Lower leg skin (tissue), 4 donors: ENCODE measurements around the gene F11. TPM values are rescaled to one million over a fixed set of nuclear protein-coding genes. Genes with fewer than 3 reads are reported as not detected.
"Not testable (repeated sequence)": the region's sequence is repeated elsewhere in the genome, so short reads cannot be mapped to it uniquely, and the experiment has no call there.

ENCODE experiments used
- DNase-seq, 2 donors: peaks; one replicate each; pipeline ENCODE4 v3.0.0-alpha.2; 2019; ENCODE audit warnings: low spot score in 2 of 2
- H3K4me3 ChIP-seq: fragments of 200-600 bp; sonication (generic); 2 replicates; pipeline ENCODE4 v1.5.1; 2017; ENCODE audit warnings: mild to moderate bottlenecking, low read depth; ENCODE audit not compliant: poor library complexity, severe bottlenecking
- POLR2A ChIP-seq, 2 donors: fragments of 450-650 bp; IDR thresholded peaks; one replicate each; pipeline ENCODE4 v1.6.1; 2016 to 2017; ENCODE audit warnings: antibody characterized with exemption in 2 of 2, mild to moderate bottlenecking in 1 of 2, moderate library complexity in 1 of 2
- WGBS, 2 donors: methylation state at CpG; one replicate each; pipeline ENCODE4 v1.1.5; 2018; 5-methylcytosine and 5-hydroxymethylcytosine counted together
- intact Hi-C: fragments of 100-400 bp; cut with DNase I; formaldehyde crosslinking; loops from one replicate; pipeline ENCODE4 v1.15.0; 2023; ENCODE audit warnings: low total_unique reads
- total RNA-seq, 4 donors: library from RNA; depleted of rRNA; stranded (reverse); fragments of >200 nt; gene quantifications; one replicate each; pipeline ENCODE4 v1.1.0, GENCODE V29; 2016
- TF ChIP-seq, protein P1 (sequence below), 3 donors: fragments of 450-650 bp; IDR thresholded peaks; one replicate each; pipeline ENCODE4 v1.5.1; 2016; ENCODE audit warnings: antibody characterized with exemption in 3 of 3, mild to moderate bottlenecking in 3 of 3, moderate library complexity in 2 of 3

F11 gene
- total RNA-seq, 4 donors from 2014 or later, result not detected

DNA sequence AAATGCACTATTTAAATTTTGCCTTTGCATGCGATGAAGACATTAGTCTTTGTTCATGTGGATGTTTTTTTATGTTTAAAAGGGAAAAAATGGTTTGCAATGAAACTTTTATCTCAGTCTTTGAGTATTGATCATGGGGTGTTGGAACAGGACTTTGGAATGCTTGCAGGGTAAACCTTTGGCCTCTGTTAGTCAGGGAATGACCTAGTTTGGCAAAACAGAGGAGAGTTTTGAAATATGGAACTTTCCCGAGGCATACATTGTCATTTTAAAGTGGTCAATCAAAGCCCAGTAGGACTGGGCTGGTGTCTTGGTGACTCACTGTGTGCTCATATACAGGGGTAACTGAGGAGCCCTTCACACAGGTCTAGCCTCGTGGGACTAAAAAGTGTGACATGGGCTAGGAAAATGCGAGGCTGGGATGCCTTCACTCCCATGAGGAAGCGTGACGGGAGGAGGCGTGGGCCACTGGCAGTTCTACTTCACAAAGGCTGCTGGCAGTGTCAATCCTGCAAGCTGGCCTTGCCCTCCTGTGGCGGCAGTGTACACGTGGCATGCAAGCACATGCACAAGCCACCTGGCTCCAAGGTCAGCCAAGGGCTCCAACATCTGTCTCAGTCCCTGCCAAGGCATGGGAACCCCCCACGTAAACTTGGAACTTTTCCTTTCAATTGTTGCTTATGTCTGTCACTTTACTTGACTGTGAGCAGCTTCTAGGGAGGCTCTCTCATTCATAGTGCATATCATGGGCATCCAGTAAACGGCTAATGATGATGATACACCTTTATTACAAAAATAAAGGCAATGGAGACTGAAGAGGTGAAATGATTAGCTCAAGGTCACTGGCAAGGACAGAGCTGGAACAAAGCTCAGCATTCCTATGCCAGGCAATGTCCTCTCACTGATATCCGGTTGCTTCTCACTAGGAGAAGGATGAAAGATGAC is 5.2 kb upstream of the F11 start:
- WGBS, 2 donors, result 49 to 64% methylated on average over 11 to 12 of the region's 12 CpGs
- DNase-seq, result no peak
- intact Hi-C loops, result no loop called here
- no peak overlapping the region for H3K4me3 ChIP-seq
- TF ChIP-seq, protein P1, sequence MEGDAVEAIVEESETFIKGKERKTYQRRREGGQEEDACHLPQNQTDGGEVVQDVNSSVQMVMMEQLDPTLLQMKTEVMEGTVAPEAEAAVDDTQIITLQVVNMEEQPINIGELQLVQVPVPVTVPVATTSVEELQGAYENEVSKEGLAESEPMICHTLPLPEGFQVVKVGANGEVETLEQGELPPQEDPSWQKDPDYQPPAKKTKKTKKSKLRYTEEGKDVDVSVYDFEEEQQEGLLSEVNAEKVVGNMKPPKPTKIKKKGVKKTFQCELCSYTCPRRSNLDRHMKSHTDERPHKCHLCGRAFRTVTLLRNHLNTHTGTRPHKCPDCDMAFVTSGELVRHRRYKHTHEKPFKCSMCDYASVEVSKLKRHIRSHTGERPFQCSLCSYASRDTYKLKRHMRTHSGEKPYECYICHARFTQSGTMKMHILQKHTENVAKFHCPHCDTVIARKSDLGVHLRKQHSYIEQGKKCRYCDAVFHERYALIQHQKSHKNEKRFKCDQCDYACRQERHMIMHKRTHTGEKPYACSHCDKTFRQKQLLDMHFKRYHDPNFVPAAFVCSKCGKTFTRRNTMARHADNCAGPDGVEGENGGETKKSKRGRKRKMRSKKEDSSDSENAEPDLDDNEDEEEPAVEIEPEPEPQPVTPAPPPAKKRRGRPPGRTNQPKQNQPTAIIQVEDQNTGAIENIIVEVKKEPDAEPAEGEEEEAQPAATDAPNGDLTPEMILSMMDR (IDR thresholded peaks at IDR 0.05), result no peak
- TF ChIP-seq POLR2A (IDR thresholded peaks at IDR 0.05), result no peak

DNA sequence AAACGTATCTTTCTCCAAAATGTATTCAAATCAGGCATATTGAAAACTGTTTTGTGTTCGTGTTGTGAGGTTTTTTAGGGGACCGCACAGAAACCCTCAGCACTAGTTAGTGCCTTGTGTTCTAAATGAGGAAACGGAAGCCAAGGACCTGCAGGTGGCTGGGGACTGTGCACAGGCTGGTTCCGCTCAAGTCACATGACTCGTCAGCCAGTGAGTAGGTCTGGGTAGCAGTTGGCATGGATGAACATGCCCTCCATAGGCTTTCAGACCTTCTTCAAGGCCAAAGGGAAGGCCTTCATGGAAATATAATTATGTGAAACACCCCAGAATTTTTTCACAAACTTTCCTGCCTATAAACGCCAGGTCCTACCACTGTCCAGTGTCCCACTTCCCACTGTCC is 1.3 kb upstream of the F11 start:
- H3K4me3 ChIP-seq, result no peak overlapping the region
- intact Hi-C loops, result no loop called here
- no peak for DNase-seq
- 61 to 76% methylated on average over 7 of the region's 7 CpGs for WGBS, 2 donors
- TF ChIP-seq, protein P1 (IDR thresholded peaks at IDR 0.05), result no peak
- no peak for TF ChIP-seq POLR2A (IDR thresholded peaks at IDR 0.05)

DNA sequence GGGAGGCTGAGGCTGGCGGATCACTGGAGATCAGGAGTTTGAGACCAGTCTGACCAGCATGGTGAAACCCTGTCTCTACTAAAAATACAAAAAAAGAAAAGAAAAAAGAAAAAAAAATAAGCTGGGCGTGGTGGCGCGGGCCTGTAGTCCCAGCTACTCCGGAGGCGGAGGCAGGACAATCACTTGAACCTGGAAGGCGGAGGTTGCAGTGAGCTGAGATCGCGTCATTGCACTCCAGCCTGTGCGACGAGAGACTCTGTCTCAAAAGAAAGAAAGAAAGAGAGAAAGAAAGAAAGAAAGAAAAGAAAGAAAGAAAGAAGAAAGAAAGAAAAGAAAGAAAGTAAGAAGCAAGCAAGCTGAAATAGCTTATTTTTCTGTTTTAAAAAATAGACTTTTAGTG is 739 bp upstream of the F11 start:
- intact Hi-C loops, DNase-seq, H3K4me3 ChIP-seq: not testable (repeated sequence)
- 93 to 96% methylated on average over 11 of the region's 11 CpGs for WGBS, 2 donors

- WGBS, 2 donors, result 35 to 49% methylated on average over 8 of the region's 8 CpGs
- no peak for TF ChIP-seq POLR2A (IDR thresholded peaks at IDR 0.05)
- TF ChIP-seq, protein P1 (IDR thresholded peaks at IDR 0.05), result no peak
- DNase-seq, result no peak
- no peak overlapping the region for H3K4me3 ChIP-seq
- intact Hi-C loops, result no loop called here
Measured at GRCh38 chr4:186266729-186267456, 904 bp downstream of the F11 start.

DNA sequence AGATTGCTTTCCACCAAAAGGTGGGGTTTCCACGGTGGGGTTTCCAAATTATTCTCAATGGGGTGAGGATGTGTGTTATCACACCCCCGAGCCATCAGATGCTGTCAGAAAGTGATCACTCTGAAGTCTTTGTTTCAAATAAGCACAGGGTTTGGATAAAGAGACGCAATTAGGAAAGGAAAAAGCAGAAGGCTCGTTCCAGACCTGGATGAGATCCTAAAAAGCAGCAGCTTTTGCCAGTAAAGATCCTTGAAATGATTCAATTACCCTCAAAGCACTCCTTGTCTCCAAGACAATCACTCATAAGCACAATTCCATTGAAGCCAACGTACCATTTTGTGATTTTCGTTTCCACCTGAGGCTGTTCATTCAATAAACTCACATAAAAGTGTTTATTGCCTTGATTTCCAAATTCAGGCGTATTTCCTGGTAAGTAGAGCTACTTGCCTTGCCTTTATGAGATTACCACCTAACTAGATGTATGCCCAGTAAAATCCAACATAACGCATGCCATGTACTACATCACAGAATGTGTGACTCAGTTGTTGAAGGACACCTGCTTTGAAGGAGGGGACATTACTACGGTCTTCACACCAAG is 5.2 kb downstream of the F11 start:
- H3K4me3 ChIP-seq, result no peak overlapping the region
- 80 to 85% methylated on average over 9 of the region's 9 CpGs for WGBS, 2 donors
- intact Hi-C loops, result no loop called here
- DNase-seq, result no peak
- TF ChIP-seq POLR2A (IDR thresholded peaks at IDR 0.05), result no peak
- TF ChIP-seq, protein P1 (IDR thresholded peaks at IDR 0.05), result no peak
